LHCN-M2 (cell line): Measurements from ENCODE around the gene PLCH1. TPM values are rescaled to one million over a fixed set of nuclear protein-coding genes. Genes with fewer than 3 reads are reported as not detected.
"Not testable (repeated sequence)": the region's sequence is repeated elsewhere in the genome, so short reads cannot be mapped to it uniquely, and the experiment has no call there.

Experiments used
- DNase-seq: peaks from one replicate; pipeline ENCODE4 v3.0.0-alpha.2; 2012; ENCODE audit warnings: low read depth
- total RNA-seq: library from RNA; depleted of rRNA; stranded (reverse); fragments of >200 nt; gene quantifications from 2 replicates; pipeline ENCODE4 v1.2.3, GENCODE V29; 2014

Gene PLCH1
- total RNA-seq, 1 experiment from 2014 or later: not detected

- DNase-seq: no peak
These were observed 101.2 kb downstream of the PLCH1 start for GRCh38 chr3:155643581-155644165.

GRCh38 chr3:155641956-155642355 lies 102.9 kb downstream of the PLCH1 start:
- DNase-seq: no peak

- peak; percentile 1 for DNase-seq
These were observed 104.8 kb downstream of the PLCH1 start for GRCh38 chr3:155640098-155640497.

GRCh38 chr3:155639462-155640055 lies 105.3 kb downstream of the PLCH1 start:
- DNase-seq: no peak

GRCh38 chr3:155638461-155638860 lies 106.4 kb downstream of the PLCH1 start:
- not testable (repeated sequence) for DNase-seq

GRCh38 chr3:155637567-155637966 lies 107.3 kb downstream of the PLCH1 start:
- DNase-seq: no peak

GRCh38 chr3:155635056-155635455 lies 109.8 kb downstream of the PLCH1 start:
- no peak for DNase-seq

GRCh38 chr3:155634121-155634719 lies 110.7 kb downstream of the PLCH1 start:
- DNase-seq: no peak

GRCh38 chr3:155631323-155632019 lies 113.4 kb downstream of the PLCH1 start:
- no peak for DNase-seq

GRCh38 chr3:155629556-155629955 lies 115.3 kb downstream of the PLCH1 start:
- no peak for DNase-seq

- DNase-seq: no peak
These were observed 115.8 kb downstream of the PLCH1 start for GRCh38 chr3:155629056-155629455.

- not testable (repeated sequence) for DNase-seq
These were observed 122.2 kb downstream of the PLCH1 start for GRCh38 chr3:155622647-155623046.

GRCh38 chr3:155620552-155620951 lies 124.3 kb downstream of the PLCH1 start:
- DNase-seq: not testable (repeated sequence)

- DNase-seq: no peak
These were observed 125.6 kb downstream of the PLCH1 start for GRCh38 chr3:155619118-155619915.

- DNase-seq: no peak
These were observed 126.3 kb downstream of the PLCH1 start for GRCh38 chr3:155618543-155618942.

GRCh38 chr3:155617346-155617925 lies 127.4 kb downstream of the PLCH1 start:
- DNase-seq: no peak

- DNase-seq: not testable (repeated sequence)
These were observed 129.7 kb downstream of the PLCH1 start for GRCh38 chr3:155615141-155615540.

GRCh38 chr3:155614410-155614809 lies 130.5 kb downstream of the PLCH1 start:
- DNase-seq: not testable (repeated sequence)

- no peak for DNase-seq
These were observed 133.4 kb downstream of the PLCH1 start for GRCh38 chr3:155611456-155611855.

GRCh38 chr3:155609586-155609985 lies 135.3 kb downstream of the PLCH1 start:
- no peak for DNase-seq

GRCh38 chr3:155608228-155608920 lies 136.5 kb downstream of the PLCH1 start:
- DNase-seq: no peak
